Measurements from ENCODE around the gene DLG1.

The DLG1 gene

GRCh38 chr3:196994056-196994455 is 304.4 kb downstream of the DLG1 start:
- no peak for DNase-seq
